Endothelial cell of umbilical vein (primary cell): ENCODE measurements around the gene GGNBP2. TPM values are rescaled to one million over a fixed set of nuclear protein-coding genes. Genes with fewer than 3 reads are reported as not detected.

Experiments
- BruUV-seq: library from RNA; stranded (reverse); fragments of 400-500 nt; replicated peaks from 2 replicates; lab custom pipeline; 2021; lab: Mats Ljungman, UMichigan
- CTCF ChIA-PET: fragments of 300-600, 350-600 bp; sonication (Branson Sonifier 250); formaldehyde crosslinking; loops from one replicate; lab custom pipeline; 2021; ENCODE audit warnings: antibody characterized with exemption, inconsistent platforms; lab: Charles Lee
- POLR2A ChIA-PET: fragments of 300-600, 350-600 bp; sonication (Branson Sonifier 250); formaldehyde crosslinking; loops from one replicate; lab custom pipeline; 2021; ENCODE audit warnings: antibody characterized with exemption, inconsistent platforms; lab: Charles Lee
- DNase-seq: peaks from one replicate; pipeline ENCODE4 v3.0.0-alpha.2; 2011; ENCODE audit warnings: low read depth, low spot score
- FAIRE-seq: peaks from 2 replicates; lab custom pipeline; 2011; peaks lifted over from hg19 to GRCh38; lab: Jason Lieb, UNC
- H2AFZ ChIP-seq: 2 replicates; pipeline ENCODE4 v1.6.0; 2012; ENCODE audit warnings: low read depth, low read length, control low read depth, inconsistent platforms
- H3K27ac ChIP-seq: 2 replicates; pipeline ENCODE4 v1.5.1; 2011; ENCODE audit warnings: low read depth, mild to moderate bottlenecking, control low read depth, low read length, moderate library complexity; ENCODE audit not compliant: insufficient read depth
- H3K27me3 ChIP-seq, 2 experiments: 2 replicates each; pipeline versions ENCODE4 v1.6.0 to v1.6.1; 2011; ENCODE audit warnings: low read length in 2 of 2, mixed read lengths in 1 of 2; ENCODE audit not compliant: control insufficient read depth in 2 of 2, insufficient read depth in 2 of 2
- H3K36me3 ChIP-seq, 2 experiments: 2 replicates in 1 of 2; 3 replicates in 1 of 2; pipeline ENCODE4 v1.5.1; 2011; ENCODE audit warnings: low read length in 2 of 2, mild to moderate bottlenecking in 1 of 2, moderate library complexity in 1 of 2; ENCODE audit not compliant: control insufficient read depth in 2 of 2, insufficient read depth in 2 of 2; ENCODE audit errors: extremely low read depth in 1 of 2
- H3K4me1 ChIP-seq: 3 replicates; pipeline ENCODE4 v1.5.1; 2011; ENCODE audit warnings: mild to moderate bottlenecking, low read length; ENCODE audit not compliant: control insufficient read depth, insufficient read depth; ENCODE audit errors: extremely low read depth
- H3K4me2 ChIP-seq: 2 replicates; pipeline ENCODE4 v1.6.1; 2011; ENCODE audit warnings: low read length, control low read depth, mixed read lengths; ENCODE audit not compliant: insufficient read depth
- H3K4me3 ChIP-seq, 3 experiments: fragments of 200-600 bp in 1 of 3; sonication (generic), shearing (Covaris generic) in 1 of 3; replicated peaks in 1 of 3; 2 replicates each; pipeline ENCODE4 v1.5.1; 2011 to 2016; ENCODE audit warnings: control low read depth in 3 of 3, low read length in 3 of 3, mild to moderate bottlenecking in 2 of 3, inconsistent platforms in 1 of 3, low read depth in 1 of 3, moderate library complexity in 1 of 3; ENCODE audit not compliant: insufficient read depth in 1 of 3
- H3K79me2 ChIP-seq: 2 replicates; pipeline ENCODE4 v1.6.0; 2012; ENCODE audit warnings: low read length, inconsistent platforms; ENCODE audit not compliant: control insufficient read depth, insufficient read depth
- H3K9ac ChIP-seq: replicated peaks from 2 replicates; pipeline ENCODE3; 2011; ENCODE audit warnings: low read length, control low read depth; ENCODE audit not compliant: insufficient read depth; ENCODE audit errors: extremely low read depth
- H3K9me1 ChIP-seq: replicated peaks from 3 replicates; pipeline ENCODE4 v1.6.0; 2011; ENCODE audit warnings: mild to moderate bottlenecking, low read length; ENCODE audit not compliant: control insufficient read depth, insufficient read depth; ENCODE audit errors: extremely low read depth
- H3K9me3 ChIP-seq: replicated peaks from 2 replicates; pipeline ENCODE4 v1.5.1; 2012; ENCODE audit warnings: low read length, inconsistent platforms; ENCODE audit not compliant: control insufficient read depth, insufficient read depth
- H4K20me1 ChIP-seq: replicated peaks from 2 replicates; pipeline ENCODE3; 2011; ENCODE audit warnings: mild to moderate bottlenecking, low read length; ENCODE audit not compliant: control insufficient read depth, insufficient read depth; ENCODE audit errors: extremely low read depth
- EZH2 ChIP-seq: IDR thresholded peaks from 2 replicates; pipeline ENCODE4 v1.6.1; 2012; ENCODE audit warnings: borderline replicate concordance, low read depth, mild to moderate bottlenecking, moderate library complexity, low read length, inconsistent platforms; ENCODE audit not compliant: severe bottlenecking
- FOS ChIP-seq: IDR thresholded peaks from 2 replicates; pipeline ENCODE4 v1.6.1; 2011; ENCODE audit warnings: mild to moderate bottlenecking, low read length, moderate library complexity, borderline replicate concordance; ENCODE audit not compliant: insufficient read depth
- GATA2 ChIP-seq: IDR thresholded peaks from 2 replicates; pipeline ENCODE4 v1.7.0; 2011; ENCODE audit warnings: low read depth, mild to moderate bottlenecking, moderate library complexity, mixed read lengths, low read length; ENCODE audit not compliant: insufficient read length, insufficient read depth
- JUN ChIP-seq: IDR thresholded peaks from 2 replicates; pipeline ENCODE4 v1.6.1; 2011; ENCODE audit warnings: borderline replicate concordance, low read depth; ENCODE audit not compliant: insufficient read length, insufficient read depth
- MYC ChIP-seq: IDR thresholded peaks from one replicate; pipeline ENCODE4 v1.6.1; 2011; ENCODE audit warnings: mild to moderate bottlenecking, low read depth, low read length
- POLR2A ChIP-seq: IDR thresholded peaks from 2 replicates; pipeline ENCODE4 v1.6.1; 2012; ENCODE audit warnings: low read depth, mild to moderate bottlenecking, control low read depth, low read length
- POLR2AphosphoS5 ChIP-seq: IDR thresholded peaks from 2 replicates; pipeline ENCODE4 v1.6.1; 2012; ENCODE audit warnings: low read depth, mild to moderate bottlenecking, control low read depth, low read length, moderate library complexity; ENCODE audit not compliant: insufficient read depth
- dilution Hi-C: fragments of 300-500 bp; cut with MboI; formaldehyde crosslinking; loops from one replicate; pipeline ENCODE4 v1.15.0; 2019; ENCODE audit warnings: low sequenced_read_pairs; ENCODE audit not compliant: extremely low pct_ligation_motif_present
- intact Hi-C: fragments of 100-400 bp; cut with micrococcal nuclease; formaldehyde crosslinking; loops from one replicate; pipeline ENCODE4 v1.10.0; 2022
- polyA plus RNA-seq, 4 experiments: library from polyadenylated mRNA; depleted of rRNA in 3 of 4; stranded (reverse) in 3 of 4; unstranded in 1 of 4; fragments of >200 nt; gene quantifications; 2 replicates each; pipeline versions ENCODE4 v1.2.1 to v1.2.3, GENCODE V29; 2011 to 2012; ENCODE audit warnings: missing spikeins in 1 of 4
- total RNA-seq: library from RNA; stranded (reverse); gene quantifications from 2 replicates; pipeline ENCODE4 v1.2.3, GENCODE V29; 2021
- TF ChIP-seq, protein P1 (sequence below), 2 donors: IDR thresholded peaks; 1 replicate in 1 of 2; 2 replicates in 1 of 2; pipeline ENCODE4 v1.5.1; 2011; ENCODE audit warnings: low read length in 2 of 2, mild to moderate bottlenecking in 2 of 2, moderate library complexity in 2 of 2, control low read depth in 1 of 2, inconsistent platforms in 1 of 2, low read depth in 1 of 2; ENCODE audit not compliant: insufficient read depth in 1 of 2; ENCODE audit errors: extremely low read depth in 1 of 2
- TF ChIP-seq, protein P2 (sequence below): IDR thresholded peaks from 2 replicates; pipeline ENCODE4 v1.6.1; 2011; ENCODE audit not compliant: insufficient read depth, insufficient read length

Gene GGNBP2
- total and polyA plus RNA-seq, 2 donors (not counting 3 experiments of a cell fraction or from before 2014, with no cell fraction given): 52.6 to 77.6 TPM

DNA sequence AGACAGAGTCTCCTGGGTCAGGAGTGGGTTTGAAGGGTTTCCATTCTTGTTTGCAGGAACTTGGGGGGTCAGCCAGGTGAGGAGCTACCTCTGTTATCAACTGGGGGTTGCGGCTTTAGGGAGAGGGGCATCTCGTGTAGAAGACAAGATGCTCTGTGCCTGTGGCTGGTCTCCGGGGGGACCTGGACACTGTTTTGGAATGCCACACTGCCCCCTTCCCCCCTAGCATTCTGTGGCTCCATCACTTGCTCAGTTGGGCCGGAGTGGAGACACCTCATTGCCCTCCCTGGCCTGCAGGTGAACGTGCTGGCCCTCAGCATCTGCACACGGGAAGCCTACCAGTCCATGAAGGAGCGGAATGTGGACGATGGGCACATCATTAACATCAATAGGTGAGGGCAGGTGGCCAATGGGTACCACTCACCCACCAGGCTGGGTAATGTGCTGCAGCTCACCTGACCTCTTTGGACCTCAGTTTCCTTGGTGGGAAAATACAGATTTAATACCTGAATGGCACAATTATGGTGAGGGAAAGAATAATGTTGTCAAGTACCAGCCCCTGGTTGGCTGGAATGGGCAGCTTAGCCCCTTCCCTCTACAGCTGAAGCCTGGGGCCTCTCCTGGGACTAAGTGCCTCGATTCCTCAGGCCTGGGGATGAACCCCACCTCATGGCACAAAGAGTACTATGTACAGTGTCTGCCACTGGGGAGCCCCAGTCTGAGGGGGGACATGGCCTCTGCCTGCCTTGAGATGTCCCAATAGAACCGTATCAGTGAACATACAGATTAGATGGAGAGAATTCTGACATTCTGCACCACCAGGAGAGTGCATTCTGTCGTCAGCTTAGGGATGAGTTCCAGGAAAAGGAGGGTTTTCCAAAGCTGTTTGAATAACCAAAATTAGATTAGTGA is 53.4 kb downstream of the GGNBP2 start:
- H3K79me2 ChIP-seq: peaks cover 12% of the 10 kb centered on the region
- peaks cover 13% of the 10 kb centered on the region for H3K4me1 ChIP-seq
- no peak for FAIRE-seq
- H3K4me3 ChIP-seq: no peak overlapping the region
- no peaks in the 10 kb centered on the region for H4K20me1 ChIP-seq
- no peak overlapping the region for H2AFZ ChIP-seq
- H3K9me1 ChIP-seq: no peaks in the 10 kb centered on the region
- H3K4me2 ChIP-seq: no peak overlapping the region
- BruUV-seq: no TSS peak
- intact Hi-C loops: no loop called here
- no peaks in the 10 kb centered on the region for H3K9me3 ChIP-seq
- no peak overlapping the region for H3K27ac ChIP-seq
- dilution Hi-C loops: no loop called here
- DNase-seq: no peak
- TF ChIP-seq FOS (no peak), GATA2 (no peak), POLR2AphosphoS5 (no peak), JUN (no peak), EZH2 (no peak), POLR2A (no peak), MYC (no peak)
- TF ChIP-seq, protein P1, sequence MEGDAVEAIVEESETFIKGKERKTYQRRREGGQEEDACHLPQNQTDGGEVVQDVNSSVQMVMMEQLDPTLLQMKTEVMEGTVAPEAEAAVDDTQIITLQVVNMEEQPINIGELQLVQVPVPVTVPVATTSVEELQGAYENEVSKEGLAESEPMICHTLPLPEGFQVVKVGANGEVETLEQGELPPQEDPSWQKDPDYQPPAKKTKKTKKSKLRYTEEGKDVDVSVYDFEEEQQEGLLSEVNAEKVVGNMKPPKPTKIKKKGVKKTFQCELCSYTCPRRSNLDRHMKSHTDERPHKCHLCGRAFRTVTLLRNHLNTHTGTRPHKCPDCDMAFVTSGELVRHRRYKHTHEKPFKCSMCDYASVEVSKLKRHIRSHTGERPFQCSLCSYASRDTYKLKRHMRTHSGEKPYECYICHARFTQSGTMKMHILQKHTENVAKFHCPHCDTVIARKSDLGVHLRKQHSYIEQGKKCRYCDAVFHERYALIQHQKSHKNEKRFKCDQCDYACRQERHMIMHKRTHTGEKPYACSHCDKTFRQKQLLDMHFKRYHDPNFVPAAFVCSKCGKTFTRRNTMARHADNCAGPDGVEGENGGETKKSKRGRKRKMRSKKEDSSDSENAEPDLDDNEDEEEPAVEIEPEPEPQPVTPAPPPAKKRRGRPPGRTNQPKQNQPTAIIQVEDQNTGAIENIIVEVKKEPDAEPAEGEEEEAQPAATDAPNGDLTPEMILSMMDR (IDR thresholded peaks at IDR 0.05; ENCODE audit: extremely low read depth in 1 of 2, insufficient read depth in 1 of 2, low read depth in 1 of 2, low read length in 2 of 2): no peak
- TF ChIP-seq, protein P2, sequence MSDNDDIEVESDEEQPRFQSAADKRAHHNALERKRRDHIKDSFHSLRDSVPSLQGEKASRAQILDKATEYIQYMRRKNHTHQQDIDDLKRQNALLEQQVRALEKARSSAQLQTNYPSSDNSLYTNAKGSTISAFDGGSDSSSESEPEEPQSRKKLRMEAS: no peak
- H3K27me3 ChIP-seq: no peaks in the 10 kb centered on the region
- H3K36me3 ChIP-seq: no peaks in the 10 kb centered on the region
- CTCF ChIA-PET: no interaction called here
- H3K9ac ChIP-seq: no peak overlapping the region
- POLR2A ChIA-PET: no interaction called here
